ENCODE results near the gene POMT1.
A peak's percentile ranks its signal among the peaks of the same experiment; 100 is the strongest.

The POMT1 gene

DNA sequence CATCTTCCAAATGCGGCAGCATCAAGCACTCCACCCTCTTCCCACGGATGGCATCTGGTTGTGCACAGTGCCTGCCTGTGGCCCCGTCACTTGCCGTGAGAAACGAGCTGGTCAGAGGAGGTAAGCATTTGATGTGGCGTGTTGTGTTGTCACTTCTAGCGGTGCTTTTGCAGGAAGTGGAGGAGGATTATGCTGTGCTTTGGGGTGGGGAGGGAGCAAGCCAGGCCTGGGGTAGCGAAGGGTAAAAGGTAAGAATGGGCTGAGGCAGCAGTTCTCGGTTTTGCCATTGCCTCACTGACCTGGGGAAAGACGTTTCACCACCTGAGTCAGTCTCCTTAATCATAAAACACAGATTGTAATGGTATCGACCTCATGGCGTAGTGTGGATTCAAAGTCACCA is 2.3 kb upstream of the POMT1 start:
- no peak overlapping the region for H3K9ac ChIP-seq (ENCODE audit: low read depth, low read length)
- H4K20me1 ChIP-seq (ENCODE audit: insufficient read depth, low read length), result peaks cover 8% of the 10 kb centered on the region; the same call in 1 of the 2 replicates
- no peak overlapping the region for H3K4me3 ChIP-seq (ENCODE audit: low read depth in 1 of 2, low read length in 2 of 2)
- H3K36me3 ChIP-seq (ENCODE audit: insufficient read depth, low read length), result peaks cover 48% of the 10 kb centered on the region
- peak overlapping the region; percentile 61 for H3K27ac ChIP-seq (ENCODE audit: low read length)
- H3K27me3 ChIP-seq (ENCODE audit: insufficient read depth, low read length, poor library complexity), result no peaks in the 10 kb centered on the region
- H3K79me2 ChIP-seq (ENCODE audit: insufficient read depth, low read length), result peaks cover 23% of the 10 kb centered on the region
- no peaks in the 10 kb centered on the region for H3K9me3 ChIP-seq (ENCODE audit: insufficient read depth, low read length, severe bottlenecking)
- H2AFZ ChIP-seq (ENCODE audit: low read depth, low read length), result no peak overlapping the region
- H3K4me1 ChIP-seq (ENCODE audit: insufficient read depth, low read length), result peaks cover 55% of the 10 kb centered on the region
- DNase-seq, result peak; percentile 71
- H3K4me2 ChIP-seq (ENCODE audit: insufficient read depth, low read length), result no peak overlapping the region
- TF ChIP-seq EZH2 (IDR thresholded peaks at IDR 0.05; ENCODE audit: borderline replicate concordance, low read depth, low read length, severe bottlenecking), result no peak
- TF ChIP-seq, protein P1, sequence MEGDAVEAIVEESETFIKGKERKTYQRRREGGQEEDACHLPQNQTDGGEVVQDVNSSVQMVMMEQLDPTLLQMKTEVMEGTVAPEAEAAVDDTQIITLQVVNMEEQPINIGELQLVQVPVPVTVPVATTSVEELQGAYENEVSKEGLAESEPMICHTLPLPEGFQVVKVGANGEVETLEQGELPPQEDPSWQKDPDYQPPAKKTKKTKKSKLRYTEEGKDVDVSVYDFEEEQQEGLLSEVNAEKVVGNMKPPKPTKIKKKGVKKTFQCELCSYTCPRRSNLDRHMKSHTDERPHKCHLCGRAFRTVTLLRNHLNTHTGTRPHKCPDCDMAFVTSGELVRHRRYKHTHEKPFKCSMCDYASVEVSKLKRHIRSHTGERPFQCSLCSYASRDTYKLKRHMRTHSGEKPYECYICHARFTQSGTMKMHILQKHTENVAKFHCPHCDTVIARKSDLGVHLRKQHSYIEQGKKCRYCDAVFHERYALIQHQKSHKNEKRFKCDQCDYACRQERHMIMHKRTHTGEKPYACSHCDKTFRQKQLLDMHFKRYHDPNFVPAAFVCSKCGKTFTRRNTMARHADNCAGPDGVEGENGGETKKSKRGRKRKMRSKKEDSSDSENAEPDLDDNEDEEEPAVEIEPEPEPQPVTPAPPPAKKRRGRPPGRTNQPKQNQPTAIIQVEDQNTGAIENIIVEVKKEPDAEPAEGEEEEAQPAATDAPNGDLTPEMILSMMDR (IDR thresholded peaks at IDR 0.05; ENCODE audit: borderline replicate concordance, extremely low read depth, low read length, poor library complexity, severe bottlenecking), result no peak
- ATAC-seq (ENCODE audit: insufficient read depth, low read depth), result peak; percentile 41

DNA sequence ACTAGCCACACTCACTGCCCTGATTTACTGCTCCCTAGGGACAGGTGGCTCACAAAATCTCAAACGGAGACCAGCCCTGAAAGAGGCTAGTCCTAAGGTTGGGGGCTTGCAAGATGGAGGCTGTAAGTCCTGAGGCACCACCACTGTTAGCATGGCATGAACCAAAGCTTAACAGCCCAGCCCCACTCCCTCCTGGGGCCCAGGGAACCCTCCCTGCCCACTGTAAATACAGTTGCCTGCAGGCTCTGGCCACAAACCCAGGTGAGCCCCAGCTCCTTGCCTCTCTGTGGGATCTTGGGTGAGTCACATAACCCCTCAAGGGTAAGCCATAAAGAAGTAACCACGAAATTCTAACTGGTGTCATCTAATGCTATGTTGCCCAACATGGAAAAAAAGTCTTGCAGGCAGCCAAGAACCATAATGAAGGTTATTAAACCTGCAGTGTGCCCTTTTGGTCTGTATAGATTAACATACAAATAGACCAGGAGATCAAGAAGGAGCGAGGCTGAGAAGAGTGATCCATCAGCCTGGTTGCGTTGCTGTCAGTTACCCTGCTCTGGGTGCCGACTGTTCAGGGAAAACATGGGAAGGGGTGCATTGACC is 1.7 kb upstream of the POMT1 start:
- peaks cover 42% of the 10 kb centered on the region for H3K36me3 ChIP-seq (ENCODE audit: insufficient read depth, low read length)
- H3K9ac ChIP-seq (ENCODE audit: low read depth, low read length), result 0 out of 2 replicates have a peak overlapping the region, but pooled peaks have one; percentile 90
- no peaks in the 10 kb centered on the region for H3K27me3 ChIP-seq (ENCODE audit: insufficient read depth, low read length, poor library complexity)
- no peak for TF ChIP-seq EZH2 (IDR thresholded peaks at IDR 0.05; ENCODE audit: borderline replicate concordance, low read depth, low read length, severe bottlenecking)
- TF ChIP-seq, protein P1 (IDR thresholded peaks at IDR 0.05; ENCODE audit: borderline replicate concordance, extremely low read depth, low read length, poor library complexity, severe bottlenecking), result no peak
- H4K20me1 ChIP-seq (ENCODE audit: insufficient read depth, low read length), result peaks cover 6% of the 10 kb centered on the region; the same call in 1 of the 2 replicates
- peaks cover 24% of the 10 kb centered on the region for H3K79me2 ChIP-seq (ENCODE audit: insufficient read depth, low read length)
- H3K9me3 ChIP-seq (ENCODE audit: insufficient read depth, low read length, severe bottlenecking), result no peaks in the 10 kb centered on the region
- peak; percentile 70 for DNase-seq
- H3K27ac ChIP-seq (ENCODE audit: low read length), result peak overlapping the region; percentile 61
- H3K4me3 ChIP-seq (ENCODE audit: low read depth in 1 of 2, low read length in 2 of 2), result 0 out of 4 replicates have a peak overlapping the region, but pooled peaks of 1 of the 2 experiments have one; percentile 22
- H2AFZ ChIP-seq (ENCODE audit: low read depth, low read length), result no peak overlapping the region
- peak overlapping the region; percentile 99 for H3K4me2 ChIP-seq (ENCODE audit: insufficient read depth, low read length)
- ATAC-seq (ENCODE audit: insufficient read depth, low read depth), result peak; percentile 61
- peaks cover 55% of the 10 kb centered on the region for H3K4me1 ChIP-seq (ENCODE audit: insufficient read depth, low read length)

DNA sequence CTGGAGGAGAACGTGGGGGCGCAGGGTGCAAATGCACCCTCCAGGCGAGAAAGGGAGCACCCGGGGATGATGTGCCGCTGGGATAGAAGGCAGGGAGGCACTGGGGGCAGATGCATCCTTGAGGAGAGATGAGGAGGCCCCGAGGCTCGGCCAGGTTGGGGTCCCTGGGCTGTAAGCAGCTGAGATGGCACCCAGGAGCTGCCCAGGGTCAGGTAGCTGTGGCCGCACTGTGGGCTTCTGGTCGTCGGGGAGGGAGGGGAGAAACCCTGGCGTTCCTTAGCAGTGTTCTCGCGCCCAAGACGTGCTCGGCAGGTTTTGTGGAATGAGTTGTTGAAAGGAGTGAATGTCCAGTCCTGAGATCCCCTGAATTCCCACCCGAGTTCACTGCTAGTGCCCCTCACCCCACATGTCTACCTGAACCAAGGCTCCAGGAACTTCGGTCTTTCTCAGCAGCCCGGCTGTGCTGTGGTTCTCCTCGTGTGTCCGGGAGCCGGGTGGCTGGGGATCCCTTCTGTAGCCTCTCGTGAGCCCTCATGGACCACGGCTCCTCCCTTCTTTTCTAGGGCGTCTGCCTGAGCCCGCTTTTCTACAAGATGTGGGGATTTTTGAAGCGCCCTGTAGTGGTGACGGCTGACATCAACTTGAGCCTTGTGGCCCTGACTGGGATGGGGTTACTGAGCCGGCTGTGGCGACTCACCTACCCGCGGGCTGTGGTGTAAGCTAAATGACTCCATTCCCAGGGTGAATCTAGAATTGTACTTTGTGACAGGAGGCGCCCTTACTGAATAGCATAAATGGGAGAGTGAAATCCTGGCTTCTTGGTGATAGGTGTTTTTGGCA is 1.1 kb downstream of the POMT1 start:
- Histone ChIP-seq H3K4me2 (ENCODE audit: insufficient read depth, low read length) (peak overlapping the region; percentile 99), H3K27ac (ENCODE audit: low read length) (peak overlapping the region; percentile 73), H2AFZ (ENCODE audit: low read depth, low read length) (peak overlapping the region; percentile 90), H3K9me3 (ENCODE audit: insufficient read depth, low read length, severe bottlenecking) (no peaks in the 10 kb centered on the region), H3K36me3 (ENCODE audit: insufficient read depth, low read length) (peaks cover 22% of the 10 kb centered on the region), H3K4me3 (ENCODE audit: low read depth in 1 of 2, low read length in 2 of 2) (peak overlapping the region; percentile 65 to 96; a peak in 3 of 4 replicates), H3K79me2 (ENCODE audit: insufficient read depth, low read length) (peaks cover 24% of the 10 kb centered on the region), H3K9ac (ENCODE audit: low read depth, low read length) (peak overlapping the region; percentile 90), H4K20me1 (ENCODE audit: insufficient read depth, low read length) (no peaks in the 10 kb centered on the region), H3K27me3 (ENCODE audit: insufficient read depth, low read length, poor library complexity) (no peaks in the 10 kb centered on the region), H3K4me1 (ENCODE audit: insufficient read depth, low read length) (peaks cover 51% of the 10 kb centered on the region)
- TF ChIP-seq EZH2 (IDR thresholded peaks at IDR 0.05; ENCODE audit: borderline replicate concordance, low read depth, low read length, severe bottlenecking), result no peak
- TF ChIP-seq, protein P1 (IDR thresholded peaks at IDR 0.05; ENCODE audit: borderline replicate concordance, extremely low read depth, low read length, poor library complexity, severe bottlenecking), result no peak
- ATAC-seq (ENCODE audit: insufficient read depth, low read depth) (no peak), DNase-seq (peak; percentile 35)
